ENCODE data around the gene NINJ2. TPM values are rescaled to one million over a fixed set of nuclear protein-coding genes. Genes with fewer than 3 reads are reported as not detected.
A peak's percentile ranks its signal among the peaks of the same experiment; 100 is the strongest.

The NINJ2 gene
- total and polyA plus RNA-seq, 4 experiments from 2014 or later: 3.7 to 30.3 (median 15.0) TPM

- peaks cover 10 to 39% (median 21%) of the 10 kb centered on the region in 4 donors for H3K4me1 Mint-ChIP-seq
- H3K36me3 ChIP-seq (ENCODE audit: insufficient read depth, low read length): no peaks in the 10 kb centered on the region
- no peak overlapping the region for H3K27ac ChIP-seq (ENCODE audit: low read depth, low read length)
- no peaks in the 10 kb centered on the region for H3K27me3 ChIP-seq (ENCODE audit: insufficient read depth, low read length)
- no peak overlapping the region for H3K4me3 ChIP-seq (ENCODE audit: low read length in 2 of 2)
- ChIA-PET POLR2A (ENCODE audit: partially characterized antibody) (interaction anchor here (0.6 to 3.0 kb wide), 3 partner anchors 52 to 179 kb away, joined by 3 to 12 read pairs (median 4); partner anchors contain the start of gene WNK1), CTCF (ENCODE audit: partially characterized antibody) (interaction anchor here (1.5 to 3.3 kb wide), 4 partner anchors 9 to 123 kb away, joined by 3 to 12 read pairs (median 4); partner anchors contain the start of gene WNK1)
- no peaks in the 10 kb centered on the region for H3K9me3 Mint-ChIP-seq
- no peaks in the 10 kb centered on the region for H3K27me3 Mint-ChIP-seq
- peak overlapping the region in 2 of 7 donors; percentile 36 to 72 for H3K27ac Mint-ChIP-seq
- no peaks in the 10 kb centered on the region for H3K9me3 ChIP-seq (ENCODE audit: control insufficient read depth in 1 of 2, low read length in 2 of 2)
- DNase-seq: no peak
- intact Hi-C loops (cut with micrococcal nuclease): no loop called here
- peaks cover 18% of the 10 kb centered on the region for H3K4me1 ChIP-seq (ENCODE audit: insufficient read depth, low read length)
- no peaks in the 10 kb centered on the region for H3K36me3 Mint-ChIP-seq
- peak overlapping the region in 1 of 8 donors; percentile 49 for H3K4me3 Mint-ChIP-seq
Observed at GRCh38 chr12:627863-628741, 35.1 kb downstream of the NINJ2 start.

- Mint-ChIP-seq H3K36me3 (no peaks in the 10 kb centered on the region), H3K4me1 (peaks cover 19 to 42% (median 28%) of the 10 kb centered on the region in 4 donors), H3K27ac (peak overlapping the region in 1 of 7 donors; percentile 57), H3K27me3 (no peaks in the 10 kb centered on the region), H3K9me3 (peaks cover 0 to 2% (median 0%) of the 10 kb centered on the region in 8 donors), H3K4me3 (no peak overlapping the region)
- Histone ChIP-seq H3K4me1 (ENCODE audit: insufficient read depth, low read length) (peaks cover 23% of the 10 kb centered on the region), H3K9me3 (ENCODE audit: control insufficient read depth in 1 of 2, low read length in 2 of 2) (no peaks in the 10 kb centered on the region), H3K36me3 (ENCODE audit: insufficient read depth, low read length) (no peaks in the 10 kb centered on the region), H3K27me3 (ENCODE audit: insufficient read depth, low read length) (no peaks in the 10 kb centered on the region), H3K27ac (ENCODE audit: low read depth, low read length) (no peak overlapping the region), H3K4me3 (ENCODE audit: low read length in 2 of 2) (no peak overlapping the region)
- ChIA-PET CTCF (ENCODE audit: partially characterized antibody) (interaction anchor here (1.5 to 3.3 kb wide), 4 partner anchors 8 to 124 kb away, joined by 3 to 12 read pairs (median 4); partner anchors contain the start of gene WNK1), POLR2A (ENCODE audit: partially characterized antibody) (interaction anchor here (0.6 to 3.0 kb wide), 3 partner anchors 51 to 180 kb away, joined by 3 to 12 read pairs (median 4); partner anchors contain the start of gene WNK1)
- intact Hi-C loops (cut with micrococcal nuclease): no loop called here
- no peak for DNase-seq
Observed at GRCh38 chr12:627285-627684, 36.0 kb downstream of the NINJ2 start.

GRCh38 chr12:625998-626397, 37.2 kb downstream of the NINJ2 start:
- H3K9me3 Mint-ChIP-seq: peaks cover 0 to 2% (median 0%) of the 10 kb centered on the region in 8 donors
- H3K9me3 ChIP-seq (ENCODE audit: control insufficient read depth in 1 of 2, low read length in 2 of 2): no peaks in the 10 kb centered on the region
- peaks cover 14 to 34% (median 25%) of the 10 kb centered on the region in 4 donors for H3K4me1 Mint-ChIP-seq
- peaks cover 18% of the 10 kb centered on the region for H3K4me1 ChIP-seq (ENCODE audit: insufficient read depth, low read length)
- no peaks in the 10 kb centered on the region for H3K36me3 Mint-ChIP-seq
- ChIA-PET CTCF (ENCODE audit: partially characterized antibody) (interaction anchor here (1.3 to 3.3 kb wide), 2 partner anchors 125 to 188 kb away, joined by 7 to 12 read pairs; partner anchors contain the start of gene WNK1), POLR2A (ENCODE audit: partially characterized antibody) (interaction anchor here (3.0 kb wide), 1 partner anchor 126 kb away, joined by 12 read pairs; the partner anchor contains the start of gene WNK1)
- DNase-seq: no peak
- intact Hi-C loops (cut with micrococcal nuclease): no loop called here
- no peaks in the 10 kb centered on the region for H3K27me3 ChIP-seq (ENCODE audit: insufficient read depth, low read length)
- H3K4me3 ChIP-seq (ENCODE audit: low read length in 2 of 2): no peak overlapping the region
- no peaks in the 10 kb centered on the region for H3K27me3 Mint-ChIP-seq
- no peak overlapping the region for H3K4me3 Mint-ChIP-seq
- no peak overlapping the region for H3K27ac Mint-ChIP-seq
- no peaks in the 10 kb centered on the region for H3K36me3 ChIP-seq (ENCODE audit: insufficient read depth, low read length)
- no peak overlapping the region for H3K27ac ChIP-seq (ENCODE audit: low read depth, low read length)

- Histone ChIP-seq H3K27me3 (ENCODE audit: insufficient read depth, low read length) (no peaks in the 10 kb centered on the region), H3K9me3 (ENCODE audit: control insufficient read depth in 1 of 2, low read length in 2 of 2) (no peaks in the 10 kb centered on the region), H3K27ac (ENCODE audit: low read depth, low read length) (no peak overlapping the region), H3K4me1 (ENCODE audit: insufficient read depth, low read length) (peaks cover 22% of the 10 kb centered on the region), H3K36me3 (ENCODE audit: insufficient read depth, low read length) (no peaks in the 10 kb centered on the region), H3K4me3 (ENCODE audit: low read length in 2 of 2) (no peak overlapping the region)
- Mint-ChIP-seq H3K4me3 (peak overlapping the region in 1 of 8 donors; percentile 22), H3K27me3 (no peaks in the 10 kb centered on the region), H3K4me1 (peaks cover 17 to 45% (median 31%) of the 10 kb centered on the region in 4 donors), H3K36me3 (no peaks in the 10 kb centered on the region), H3K27ac (peak overlapping the region in 4 of 7 donors; percentile 5 to 55 (median 22)), H3K9me3 (peaks cover 0 to 2% (median 0%) of the 10 kb centered on the region in 8 donors)
- DNase-seq: no peak
- CTCF ChIA-PET (ENCODE audit: partially characterized antibody): interaction anchor here (1.0 to 1.7 kb wide), 6 partner anchors 9 to 193 kb away, joined by 3 to 5 read pairs (median 3); no protein-coding TSS in a partner anchor
- POLR2A ChIA-PET (ENCODE audit: partially characterized antibody): interaction anchor here (2.2 kb wide), 1 partner anchor 127 kb away, joined by 8 read pairs; no protein-coding TSS in a partner anchor
- intact Hi-C loops (cut with micrococcal nuclease): no loop called here
Observed at GRCh38 chr12:623865-624372, 39.3 kb downstream of the NINJ2 start.

GRCh38 chr12:623172-623864, 39.9 kb downstream of the NINJ2 start:
- peaks cover 23% of the 10 kb centered on the region for H3K4me1 ChIP-seq (ENCODE audit: insufficient read depth, low read length)
- Mint-ChIP-seq H3K36me3 (no peaks in the 10 kb centered on the region), H3K4me3 (peak overlapping the region in 3 of 8 donors; percentile 15 to 79 (median 41)), H3K4me1 (peaks cover 18 to 45% (median 32%) of the 10 kb centered on the region in 4 donors), H3K27ac (peak overlapping the region in 4 of 7 donors; percentile 0 to 83 (median 73)), H3K27me3 (no peaks in the 10 kb centered on the region), H3K9me3 (peaks cover 0 to 2% (median 0%) of the 10 kb centered on the region in 8 donors)
- H3K9me3 ChIP-seq (ENCODE audit: control insufficient read depth in 1 of 2, low read length in 2 of 2): no peaks in the 10 kb centered on the region
- H3K27me3 ChIP-seq (ENCODE audit: insufficient read depth, low read length): no peaks in the 10 kb centered on the region
- no peak for DNase-seq
- H3K27ac ChIP-seq (ENCODE audit: low read depth, low read length): no peak overlapping the region
- H3K4me3 ChIP-seq (ENCODE audit: low read length in 2 of 2): no peak overlapping the region
- ChIA-PET CTCF (ENCODE audit: partially characterized antibody) (interaction anchor here (0.5 to 1.7 kb wide), 8 partner anchors 46 to 194 kb away, joined by 3 to 7 read pairs (median 3); no protein-coding TSS in a partner anchor), POLR2A (ENCODE audit: partially characterized antibody) (interaction anchor here (1.0 to 2.2 kb wide), 2 partner anchors 128 to 191 kb away, joined by 6 to 8 read pairs; no protein-coding TSS in a partner anchor)
- intact Hi-C loops (cut with micrococcal nuclease): no loop called here
- no peaks in the 10 kb centered on the region for H3K36me3 ChIP-seq (ENCODE audit: insufficient read depth, low read length)

GRCh38 chr12:622416-622815, 40.8 kb downstream of the NINJ2 start:
- Histone ChIP-seq H3K4me3 (ENCODE audit: low read length in 2 of 2) (no peak overlapping the region), H3K4me1 (ENCODE audit: insufficient read depth, low read length) (peaks cover 23% of the 10 kb centered on the region), H3K36me3 (ENCODE audit: insufficient read depth, low read length) (no peaks in the 10 kb centered on the region), H3K27me3 (ENCODE audit: insufficient read depth, low read length) (no peaks in the 10 kb centered on the region), H3K27ac (ENCODE audit: low read depth, low read length) (no peak overlapping the region), H3K9me3 (ENCODE audit: control insufficient read depth in 1 of 2, low read length in 2 of 2) (no peaks in the 10 kb centered on the region)
- POLR2A ChIA-PET (ENCODE audit: partially characterized antibody): interaction anchor here (1.0 to 2.2 kb wide), 4 partner anchors 9 to 192 kb away, joined by 3 to 8 read pairs (median 5); no protein-coding TSS in a partner anchor
- H3K4me3 Mint-ChIP-seq: peak overlapping the region; percentile 26 to 80 (median 70)
- intact Hi-C loops (cut with micrococcal nuclease): no loop called here
- H3K27me3 Mint-ChIP-seq: no peaks in the 10 kb centered on the region
- peaks cover 0 to 2% (median 0%) of the 10 kb centered on the region in 8 donors for H3K9me3 Mint-ChIP-seq
- no peaks in the 10 kb centered on the region for H3K36me3 Mint-ChIP-seq
- DNase-seq: peak in 3 of 5 donors; percentile 18 to 53 (median 21)
- H3K4me1 Mint-ChIP-seq: peaks cover 18 to 44% (median 32%) of the 10 kb centered on the region in 4 donors
- CTCF ChIA-PET (ENCODE audit: partially characterized antibody): interaction anchor here (0.7 to 1.5 kb wide), 5 partner anchors 8 to 265 kb away, joined by 3 to 7 read pairs (median 3); no protein-coding TSS in a partner anchor
- peak overlapping the region; percentile 61 to 95 (median 81) for H3K27ac Mint-ChIP-seq
